ENCODE results near the gene CREB5.

The CREB5 gene

DNA sequence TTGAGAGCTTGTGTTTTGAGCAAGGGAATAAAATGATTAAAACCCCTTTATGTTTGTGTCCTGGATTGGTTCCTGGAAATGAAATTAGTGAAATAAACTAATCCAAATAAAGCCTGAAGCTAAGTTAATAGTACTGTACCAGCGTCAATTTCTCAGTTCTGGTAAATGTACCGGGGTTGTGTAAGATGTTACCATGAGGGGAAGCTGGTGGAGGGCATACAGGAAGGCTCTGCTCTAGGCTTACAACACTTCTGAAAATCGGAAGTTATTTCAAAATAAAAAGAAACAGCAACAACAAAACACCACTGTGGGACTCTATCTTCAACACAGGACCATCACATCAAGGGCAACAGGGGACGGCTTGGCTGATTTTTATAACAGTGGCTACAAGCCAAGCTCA, 257.0 kb downstream of the CREB5 start:
- in situ Hi-C loops (cut with MboI; ENCODE audit: low sequenced_read_pairs): no loop called here

- in situ Hi-C loops (cut with MboI; ENCODE audit: low sequenced_read_pairs): no loop called here
These were observed 259.2 kb downstream of the CREB5 start for GRCh38 chr7:28671526-28671925.

DNA sequence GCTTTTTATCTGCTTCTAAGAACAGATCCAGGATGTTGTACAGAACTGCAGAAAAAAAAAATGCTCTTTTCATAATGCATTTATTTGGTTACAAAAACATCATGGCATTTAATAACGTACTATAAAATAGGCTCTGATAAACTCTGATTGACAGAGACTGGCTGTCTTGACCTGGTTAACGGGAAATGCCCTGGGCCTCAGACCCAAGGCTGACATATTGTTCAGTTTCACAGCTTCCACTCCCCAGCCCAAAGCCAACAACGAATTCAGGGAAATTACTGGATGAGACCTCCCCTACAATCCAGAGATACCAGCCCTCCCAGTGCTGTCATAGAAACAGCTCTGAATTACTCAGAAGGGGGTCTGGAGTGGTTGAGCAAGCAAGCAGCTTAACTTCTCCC, 260.1 kb downstream of the CREB5 start:
- in situ Hi-C loops (cut with MboI; ENCODE audit: low sequenced_read_pairs): no loop called here

GRCh38 chr7:28674359-28674782, 262.1 kb downstream of the CREB5 start:
- in situ Hi-C loops (cut with MboI; ENCODE audit: low sequenced_read_pairs): no loop called here

GRCh38 chr7:28675429-28675828, 263.1 kb downstream of the CREB5 start:
- in situ Hi-C loops (cut with MboI; ENCODE audit: low sequenced_read_pairs): no loop called here

DNA sequence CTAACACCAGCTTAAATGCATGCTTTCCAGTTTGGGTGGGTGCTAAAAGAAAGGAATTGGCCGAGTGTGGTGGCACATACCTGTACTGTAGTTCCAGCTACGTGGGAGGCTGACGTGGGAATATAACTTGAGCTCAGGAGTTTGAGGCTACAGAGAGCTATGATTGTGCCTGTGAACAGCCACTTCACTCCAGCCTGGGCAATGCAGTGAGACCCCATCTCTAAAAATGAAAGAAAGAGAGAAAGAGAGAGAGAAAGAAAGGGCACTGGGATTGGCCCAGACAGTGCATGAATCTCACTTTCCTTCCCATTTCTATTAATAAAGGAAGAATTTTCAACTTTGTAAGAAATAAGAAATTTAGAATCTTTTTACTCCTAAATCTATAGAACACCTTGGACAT, 265.4 kb downstream of the CREB5 start:
- in situ Hi-C loops (cut with MboI; ENCODE audit: low sequenced_read_pairs): no loop called here

GRCh38 chr7:28678431-28678965, 266.2 kb downstream of the CREB5 start:
- in situ Hi-C loops (cut with MboI; ENCODE audit: low sequenced_read_pairs): no loop called here

- in situ Hi-C loops (cut with MboI; ENCODE audit: low sequenced_read_pairs): no loop called here
These were observed 269.5 kb downstream of the CREB5 start for GRCh38 chr7:28681693-28682310.

GRCh38 chr7:28682801-28683200, 270.5 kb downstream of the CREB5 start:
- in situ Hi-C loops (cut with MboI; ENCODE audit: low sequenced_read_pairs): no loop called here

- in situ Hi-C loops (cut with MboI; ENCODE audit: low sequenced_read_pairs): no loop called here
These were observed 272.4 kb downstream of the CREB5 start for GRCh38 chr7:28684650-28685241.

DNA sequence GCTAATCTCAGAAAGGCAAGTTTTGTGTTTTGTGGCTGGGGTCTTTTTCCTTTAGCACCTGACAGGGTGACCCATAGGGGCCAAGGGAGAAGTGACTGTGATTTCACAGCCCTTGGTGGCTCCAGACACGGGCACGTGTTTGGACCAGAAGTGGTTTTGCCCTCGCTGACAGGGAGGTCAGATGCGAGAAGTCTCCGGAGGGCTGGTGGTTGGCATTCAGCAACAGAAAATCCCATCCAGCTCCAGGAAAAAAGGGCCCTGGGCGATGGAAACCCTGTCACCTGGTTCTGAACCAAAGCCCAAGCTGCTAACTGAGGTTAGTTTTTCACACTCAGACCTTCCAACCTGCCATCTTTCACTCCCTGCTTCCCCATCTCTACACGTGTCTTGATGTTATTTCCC, 272.9 kb downstream of the CREB5 start:
- in situ Hi-C loops (cut with MboI; ENCODE audit: low sequenced_read_pairs): no loop called here

DNA sequence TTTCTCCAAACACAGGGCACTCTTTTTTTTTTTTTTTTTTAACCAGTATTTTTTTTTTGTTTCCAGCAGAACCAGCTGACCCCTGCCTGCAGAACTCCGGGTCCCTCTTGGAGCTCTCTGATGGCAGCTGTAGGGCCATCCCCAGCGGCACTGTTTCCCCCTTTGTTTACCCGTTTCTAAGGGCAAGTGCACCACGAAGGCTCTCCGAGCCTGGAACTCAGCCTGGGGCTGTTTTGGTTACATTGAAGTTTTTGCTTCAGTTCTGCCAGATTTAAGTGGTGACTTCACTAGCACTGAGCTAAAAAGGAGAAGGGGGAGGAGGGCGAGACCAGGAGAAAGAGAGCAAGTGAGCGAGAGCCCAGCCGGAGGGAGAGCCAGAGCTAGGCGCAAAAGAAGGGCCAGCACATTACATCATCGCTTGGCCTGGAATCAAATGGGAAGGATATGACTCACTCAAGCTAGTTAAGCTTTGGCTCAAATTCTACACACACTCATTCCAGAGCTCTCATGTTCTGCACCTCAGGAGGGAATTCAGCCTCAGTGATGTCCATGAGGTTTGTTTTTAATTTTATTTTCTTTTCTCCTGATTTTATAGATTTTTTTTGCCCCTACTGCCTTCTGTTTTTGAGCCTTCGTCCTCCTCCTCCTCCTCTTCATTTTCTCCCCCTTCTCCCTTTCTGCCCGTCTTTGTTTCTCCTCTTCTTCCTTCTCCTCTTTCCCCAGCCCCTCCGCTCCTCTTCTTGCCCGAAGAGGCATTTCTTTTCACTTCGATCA, 273.5 kb downstream of the CREB5 start:
- in situ Hi-C loops (cut with MboI; ENCODE audit: low sequenced_read_pairs): no loop called here

GRCh38 chr7:28686418-28686800, 274.1 kb downstream of the CREB5 start:
- in situ Hi-C loops (cut with MboI; ENCODE audit: low sequenced_read_pairs): no loop called here

- in situ Hi-C loops (cut with MboI; ENCODE audit: low sequenced_read_pairs): no loop called here
These were observed 275.2 kb downstream of the CREB5 start for GRCh38 chr7:28687537-28687936.

- in situ Hi-C loops (cut with MboI; ENCODE audit: low sequenced_read_pairs): no loop called here
These were observed 275.9 kb downstream of the CREB5 start for GRCh38 chr7:28688174-28688573.

DNA sequence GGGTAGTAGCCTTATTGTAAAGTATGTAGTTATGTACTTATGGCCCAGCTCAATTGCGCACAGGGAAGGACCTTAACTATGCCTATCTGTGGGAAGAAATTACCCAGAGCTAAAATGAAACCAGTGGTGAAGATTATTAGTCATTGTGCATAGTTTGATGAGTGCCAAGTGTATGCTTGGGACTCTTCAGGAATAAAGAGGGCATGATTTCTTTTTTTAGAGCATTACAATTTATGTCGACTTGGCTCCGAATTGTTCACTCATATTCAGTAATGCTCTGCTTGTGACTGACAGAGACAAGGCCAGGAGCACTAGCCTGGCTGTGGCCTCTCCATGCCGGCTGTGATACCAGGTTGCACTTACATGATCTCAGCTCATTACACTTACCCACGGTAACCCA, 276.3 kb downstream of the CREB5 start:
- in situ Hi-C loops (cut with MboI; ENCODE audit: low sequenced_read_pairs): no loop called here

- in situ Hi-C loops (cut with MboI; ENCODE audit: low sequenced_read_pairs): no loop called here
These were observed 283.3 kb downstream of the CREB5 start for GRCh38 chr7:28695300-28696295.

DNA sequence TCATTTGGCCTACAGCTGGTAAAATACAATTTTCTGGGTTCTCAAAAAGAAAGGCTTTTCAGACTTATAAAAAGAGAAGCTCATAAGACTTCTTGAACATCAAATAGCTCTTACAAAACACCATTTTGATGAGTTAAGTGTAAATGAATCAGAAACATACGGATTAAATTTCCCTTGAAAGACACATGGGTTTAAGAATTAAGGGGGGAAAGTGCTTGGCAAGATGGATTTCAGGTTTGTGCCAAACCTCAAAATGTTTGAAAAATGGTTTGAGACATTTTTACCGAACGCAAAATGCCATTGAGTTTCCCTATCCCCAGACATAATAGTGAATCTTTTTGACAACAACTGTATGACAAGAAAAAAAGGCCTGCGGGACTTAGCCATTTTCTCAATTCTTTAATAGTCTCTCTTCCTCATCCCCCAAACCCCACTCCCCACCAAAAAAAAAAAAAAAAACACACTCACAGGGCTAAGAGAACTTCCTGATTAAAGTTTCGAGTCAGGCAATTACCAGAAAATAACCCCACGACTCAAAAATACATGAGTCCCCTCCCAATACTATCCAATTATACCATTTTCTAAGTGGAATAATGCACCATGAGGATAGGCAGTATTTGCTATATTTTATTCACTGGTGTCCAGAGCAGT, 285.7 kb downstream of the CREB5 start:
- in situ Hi-C loops (cut with MboI; ENCODE audit: low sequenced_read_pairs): no loop called here

- in situ Hi-C loops (cut with MboI; ENCODE audit: low sequenced_read_pairs): no loop called here
These were observed 286.5 kb downstream of the CREB5 start for GRCh38 chr7:28698840-28699239.

GRCh38 chr7:28700096-28700495, 287.8 kb downstream of the CREB5 start:
- in situ Hi-C loops (cut with MboI; ENCODE audit: low sequenced_read_pairs): no loop called here
